Activated naive CD4-positive, alpha-beta T cell treated with Interleukin-2 at 50 U/mL for 16 hours (primary cell): ENCODE data around the gene STARD13.

Experiments used
- DNase-seq: peaks from one replicate; pipeline ENCODE4 v3.0.0-alpha.2; 2020

STARD13 gene

DNA sequence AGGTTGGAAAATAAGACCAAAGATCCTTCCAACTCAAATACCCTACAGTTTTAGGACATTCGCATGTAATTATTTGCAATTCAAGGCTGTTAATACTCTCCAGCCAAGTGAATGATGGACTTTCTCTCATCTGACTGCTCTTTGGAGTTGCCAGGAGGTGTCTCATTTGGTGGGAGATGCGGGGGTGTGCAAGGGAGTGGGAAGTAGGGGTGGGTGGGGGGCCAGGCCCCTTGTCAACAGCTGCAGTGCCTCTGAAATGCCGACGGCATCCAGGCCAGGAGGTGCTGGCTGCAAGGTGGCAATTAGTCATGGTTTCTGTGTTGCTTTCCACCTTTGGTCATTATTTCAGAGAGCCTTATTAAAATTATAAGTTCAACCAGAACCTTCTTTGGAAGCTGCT lies 147.8 kb downstream of the STARD13 start:
- no peak for DNase-seq

DNA sequence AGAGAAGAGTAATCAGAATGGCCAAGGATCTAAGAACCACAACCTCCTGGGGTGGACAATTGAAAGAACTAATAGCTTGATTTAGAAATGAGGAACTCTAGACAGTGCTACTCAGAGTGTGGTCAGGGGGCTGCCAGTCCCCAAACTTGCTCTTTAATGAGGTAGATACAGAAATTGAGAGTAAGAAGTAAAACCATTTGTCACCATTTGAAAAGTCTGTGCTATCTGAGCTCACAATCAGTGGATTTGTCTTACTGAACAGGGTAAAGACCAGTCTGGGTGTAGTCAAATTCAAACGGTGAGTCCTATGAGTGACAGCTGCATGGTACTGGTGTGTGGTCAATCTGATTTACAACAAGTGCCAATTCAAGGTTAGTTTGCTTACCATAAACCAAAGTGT lies 150.5 kb downstream of the STARD13 start:
- DNase-seq, result no peak

DNA sequence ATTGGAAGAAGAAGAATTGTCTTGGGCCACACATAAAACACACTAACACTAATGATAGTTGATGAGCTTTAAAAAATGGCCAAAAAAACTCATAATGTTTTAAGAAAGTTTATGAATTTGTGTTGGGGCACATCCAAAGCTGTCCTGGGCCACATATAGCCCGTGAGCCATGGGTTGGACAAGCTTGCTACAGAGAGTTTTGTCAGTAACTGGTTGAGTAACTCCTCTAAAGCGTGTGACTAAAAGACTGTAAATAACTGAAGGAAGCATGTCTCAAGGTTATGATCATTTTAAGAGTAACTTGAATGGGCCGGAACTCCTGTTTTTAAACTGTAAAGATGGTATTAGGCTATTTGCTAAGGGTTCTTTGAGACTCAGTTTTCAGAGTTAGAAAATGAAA lies 151.3 kb downstream of the STARD13 start:
- no peak for DNase-seq

DNA sequence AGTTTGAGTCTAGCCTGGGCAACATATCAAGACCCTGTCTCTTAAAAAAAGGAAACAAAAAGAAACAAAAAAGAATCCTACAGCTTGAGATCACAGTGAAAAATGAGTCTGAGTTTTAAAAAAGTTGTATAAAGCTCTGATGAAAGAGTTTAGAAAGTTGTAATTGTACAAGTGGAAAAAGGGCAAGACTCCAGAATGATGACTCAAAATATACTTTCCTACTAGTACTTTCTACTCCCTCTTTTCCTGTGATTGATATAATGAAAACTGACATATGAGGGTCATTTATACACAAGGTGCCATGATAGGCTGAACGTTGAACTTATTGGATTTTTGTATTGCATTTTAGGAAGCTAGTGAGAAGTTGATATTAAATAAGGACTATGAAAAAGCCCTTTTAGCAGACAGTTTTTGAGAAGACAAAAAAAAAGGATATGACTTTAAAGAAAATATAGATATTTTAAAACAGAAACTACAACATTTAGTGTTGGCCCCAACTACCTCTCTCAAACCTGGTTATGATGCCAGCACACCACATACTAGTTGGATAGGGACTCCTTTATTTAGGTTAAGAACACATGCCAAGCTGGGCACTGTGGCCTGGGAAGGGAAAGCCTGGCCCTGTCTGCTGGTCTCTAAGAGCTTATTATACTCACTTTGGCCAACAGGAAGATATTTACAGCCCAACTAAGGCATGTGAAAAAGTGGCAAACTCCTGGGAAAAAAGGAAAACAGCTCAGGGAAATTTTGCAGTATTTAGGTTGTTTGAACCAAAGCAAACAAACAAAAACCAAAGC lies 152.7 kb downstream of the STARD13 start:
- no peak for DNase-seq

DNA sequence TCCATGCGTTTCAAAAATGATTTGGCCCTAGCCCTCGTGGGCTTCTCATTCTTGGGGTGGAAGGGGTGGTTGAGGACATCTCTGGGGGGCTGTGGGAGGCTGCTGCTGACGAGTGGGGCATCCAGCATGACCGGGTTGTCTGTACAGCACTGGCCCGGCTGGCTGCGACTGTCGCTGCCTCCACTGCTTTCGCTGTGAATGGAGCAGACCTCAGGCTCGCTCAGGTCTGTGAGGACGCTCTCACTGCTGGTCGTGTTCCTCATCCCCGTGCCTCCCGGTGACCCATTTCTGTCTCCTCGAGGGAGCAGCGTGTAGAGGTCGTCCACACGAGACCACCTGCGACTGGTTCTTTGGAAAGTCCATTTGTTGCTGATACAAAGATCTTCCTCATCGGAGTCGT lies 155.7 kb downstream of the STARD13 start:
- no peak for DNase-seq

DNA sequence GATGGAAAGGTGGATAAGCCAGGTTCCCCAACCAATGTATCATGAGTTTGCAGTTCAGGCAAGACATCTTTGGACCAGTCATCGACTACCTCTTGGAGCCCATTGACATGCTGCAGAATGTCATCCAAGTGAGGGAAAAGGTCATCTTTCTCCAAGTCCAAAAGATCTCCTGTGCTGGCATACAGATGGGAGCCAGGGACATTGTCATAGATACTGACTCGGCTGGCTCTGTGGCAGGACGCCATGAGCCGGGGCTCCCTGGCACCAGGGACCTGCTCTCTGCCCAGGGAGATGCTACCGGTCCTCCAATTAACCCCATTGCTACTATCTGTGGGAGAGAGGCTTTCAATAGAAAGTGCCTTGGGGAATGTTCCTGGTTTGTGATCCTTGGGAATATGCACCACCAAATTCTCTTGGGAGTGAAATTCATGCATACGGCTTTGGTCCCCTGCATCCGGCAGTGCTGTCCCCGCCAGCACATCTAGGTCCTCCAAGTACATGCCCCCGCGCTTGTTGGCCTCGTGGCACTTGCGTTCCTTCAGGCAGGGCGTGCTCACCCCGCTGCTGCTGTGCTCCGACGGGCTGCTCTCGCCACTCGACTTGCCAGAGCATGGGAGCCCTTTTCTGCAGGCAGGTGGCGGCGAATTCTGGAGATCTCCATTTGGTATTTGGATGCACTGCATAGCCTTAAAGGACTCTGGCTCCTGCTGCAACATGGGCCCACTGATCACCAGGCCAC lies 156.3 kb downstream of the STARD13 start:
- DNase-seq, result no peak

DNA sequence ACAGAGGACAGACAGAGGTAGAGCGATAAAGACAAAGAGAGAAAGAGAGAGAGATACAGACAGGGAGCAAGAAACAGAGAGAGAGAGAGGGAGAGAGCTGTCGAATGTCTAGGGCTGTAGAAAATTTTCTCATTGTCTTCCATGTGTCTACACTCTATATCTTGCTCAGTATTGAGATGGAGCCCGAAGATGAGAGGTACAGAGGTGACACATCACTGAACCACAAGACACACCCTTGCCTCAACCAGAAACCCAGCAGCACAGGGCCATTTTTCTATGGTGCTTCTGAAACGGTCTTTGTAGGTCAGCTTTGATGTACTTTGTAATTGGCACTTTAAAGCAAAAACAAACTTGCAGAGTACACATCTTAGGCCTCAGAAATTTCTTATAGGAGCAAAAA lies 157.4 kb downstream of the STARD13 start:
- DNase-seq, result no peak

DNA sequence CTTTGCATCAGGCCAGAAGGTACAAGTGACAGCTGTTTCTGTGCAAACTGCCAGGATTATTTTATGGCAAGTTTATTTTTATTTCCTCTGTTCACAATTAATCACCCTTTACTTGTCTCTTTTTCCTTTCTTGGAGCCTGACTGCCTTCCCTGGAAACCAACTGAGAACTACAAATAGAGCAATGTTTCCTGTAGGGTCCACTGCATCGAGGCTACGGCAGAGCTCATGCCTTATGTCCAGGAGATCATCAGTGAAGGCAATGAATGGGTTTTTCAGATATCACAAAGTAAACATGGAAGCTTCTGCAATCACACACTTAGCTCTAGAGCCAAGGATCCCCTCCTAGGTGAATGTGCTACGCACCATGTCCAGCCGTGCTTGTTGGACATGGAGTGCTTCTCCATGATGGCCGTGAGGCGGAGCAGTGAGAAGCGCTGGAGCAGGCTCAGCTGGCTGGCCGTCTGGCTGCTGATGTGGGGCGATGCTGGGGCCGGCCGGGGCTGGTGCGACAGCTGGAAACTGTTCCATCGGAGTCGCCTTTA lies 158.5 kb downstream of the STARD13 start:
- DNase-seq, result no peak

DNA sequence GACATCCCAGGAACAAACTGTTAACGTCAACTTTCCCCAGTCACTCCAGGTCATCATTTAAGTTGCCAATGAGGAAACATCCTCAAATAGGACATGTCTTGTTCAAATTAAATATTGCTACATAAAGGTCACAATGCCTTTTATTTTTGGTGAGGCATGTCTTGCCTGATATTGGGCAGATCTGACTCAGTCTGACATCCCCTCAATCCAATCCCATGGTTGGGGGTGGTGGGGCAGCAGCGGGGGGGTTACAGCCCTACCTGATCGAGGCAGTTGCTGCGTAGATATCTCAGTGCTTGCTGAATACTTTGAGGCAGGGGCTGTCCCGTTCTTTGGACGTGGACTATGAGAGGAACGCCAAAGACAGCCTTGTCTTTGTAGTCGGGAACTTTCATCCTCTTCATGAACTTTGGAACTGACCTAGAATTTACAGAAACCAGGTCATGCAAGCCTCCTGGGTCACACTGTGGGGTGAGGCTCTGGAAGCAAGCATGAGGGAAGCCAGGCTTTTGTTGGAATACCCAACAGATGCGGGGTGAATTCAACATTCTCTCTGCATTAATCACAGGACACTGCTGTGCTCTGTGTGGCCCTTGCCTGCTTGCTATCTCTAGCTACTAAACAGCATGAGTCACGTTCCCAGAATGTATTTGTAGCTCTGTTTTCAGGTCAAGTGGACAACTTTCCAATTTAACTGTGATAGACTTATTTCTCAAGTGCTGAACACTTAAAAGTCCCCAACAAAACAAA lies 159.6 kb downstream of the STARD13 start:
- DNase-seq, result no peak

DNA sequence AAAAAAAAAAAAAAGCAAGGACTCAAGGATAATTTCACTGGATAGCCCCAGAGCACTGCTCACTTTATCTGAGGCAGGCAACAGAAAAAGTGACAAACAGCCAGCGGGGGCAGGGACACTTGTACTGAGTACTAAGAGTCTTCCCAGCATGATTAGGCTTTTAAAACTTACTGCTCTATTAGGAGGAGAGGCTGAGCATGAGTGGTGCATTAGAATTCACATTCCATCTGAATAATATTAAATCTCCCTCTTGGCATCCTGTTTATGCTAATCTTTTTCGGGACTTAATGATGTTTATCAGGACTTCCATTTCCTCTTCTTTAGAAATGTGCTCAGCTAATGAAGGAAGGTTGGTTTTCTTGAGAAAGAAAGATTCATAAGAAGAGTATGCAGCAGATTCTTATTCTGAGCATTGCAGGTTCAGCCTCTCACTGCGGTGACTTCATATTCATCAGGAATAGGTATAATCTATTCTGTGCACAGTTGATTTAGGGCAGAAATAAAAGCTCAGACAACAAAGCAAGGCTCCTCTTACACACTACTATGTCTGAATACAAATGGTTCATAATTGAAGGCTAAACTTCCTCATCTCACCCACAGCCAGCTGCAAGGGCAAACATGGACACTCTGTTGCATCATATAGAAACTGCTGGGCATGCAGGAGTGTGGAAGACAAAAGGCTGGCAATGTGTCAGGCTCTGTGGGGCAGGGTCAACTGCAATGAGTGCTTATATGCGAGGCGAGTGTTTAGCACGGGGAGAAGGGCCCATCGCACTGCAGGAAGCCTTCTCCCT lies 162.3 kb downstream of the STARD13 start:
- DNase-seq, result no peak

DNA sequence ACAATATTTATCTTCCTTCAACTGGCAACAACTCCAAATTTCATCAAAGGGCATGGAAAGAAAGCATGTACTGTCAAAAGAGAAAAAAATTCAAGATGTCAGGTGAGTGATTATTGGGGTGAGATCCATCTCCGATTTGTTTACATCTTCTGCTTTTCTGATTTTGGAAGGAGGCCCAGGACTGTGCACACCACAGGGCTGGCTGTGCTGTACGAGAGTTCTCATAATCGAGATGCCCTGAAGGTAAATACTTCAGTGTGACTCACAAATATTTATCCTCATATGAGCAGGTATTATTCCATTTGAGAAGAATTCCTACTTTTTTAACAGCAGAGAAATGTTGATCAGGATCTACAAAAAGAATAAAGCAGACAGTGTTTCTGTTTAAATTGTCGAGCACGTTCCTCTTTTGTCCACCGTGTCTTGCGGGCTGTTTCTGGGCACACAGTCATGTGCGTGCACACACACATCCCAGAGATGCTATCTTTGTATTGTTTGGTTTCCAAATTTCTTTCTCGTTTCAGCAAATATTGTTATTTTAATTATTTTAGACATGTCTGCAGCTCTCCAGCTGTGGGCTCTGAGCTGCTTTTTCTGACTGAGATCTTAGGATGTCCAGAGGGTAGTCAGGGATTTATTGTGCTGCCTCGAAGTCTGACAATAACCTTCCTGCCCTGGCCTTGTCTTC lies 165.6 kb downstream of the STARD13 start:
- no peak for DNase-seq

DNA sequence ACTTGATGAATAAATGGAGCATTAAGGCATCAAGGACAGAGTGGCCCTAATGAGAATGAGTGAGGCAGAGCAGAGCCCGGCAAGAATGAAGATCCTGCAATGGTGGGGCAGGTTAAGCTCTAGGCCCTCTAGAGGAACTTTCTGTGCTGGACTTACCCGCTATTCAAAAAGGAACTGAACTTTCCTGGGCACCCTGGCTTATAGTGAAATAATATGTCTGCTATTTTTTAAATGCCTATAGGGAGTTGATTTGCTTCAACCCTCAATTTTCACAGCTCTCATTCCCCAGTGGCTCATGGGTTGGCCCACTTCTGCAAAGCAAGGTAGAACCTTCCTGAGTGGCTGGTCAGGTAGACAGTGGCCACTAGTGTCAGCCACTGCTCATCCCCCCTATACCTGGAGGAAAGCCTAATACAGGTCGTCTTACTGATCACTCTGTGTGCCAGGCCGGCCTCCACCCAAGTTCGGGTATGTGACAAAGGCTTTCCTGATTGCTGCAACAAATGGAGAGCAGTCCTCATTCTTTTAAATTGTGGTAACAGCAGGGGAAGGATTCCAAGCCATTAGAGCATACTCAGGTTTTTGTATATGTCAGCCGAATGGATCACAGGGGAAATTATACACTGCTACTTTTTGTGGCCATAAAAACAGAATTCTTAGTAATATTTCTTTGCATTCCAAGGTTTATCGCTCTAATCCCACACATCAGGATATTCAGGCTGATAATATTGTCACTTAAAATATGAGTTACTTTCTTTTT lies 166.4 kb downstream of the STARD13 start:
- DNase-seq, result no peak

DNA sequence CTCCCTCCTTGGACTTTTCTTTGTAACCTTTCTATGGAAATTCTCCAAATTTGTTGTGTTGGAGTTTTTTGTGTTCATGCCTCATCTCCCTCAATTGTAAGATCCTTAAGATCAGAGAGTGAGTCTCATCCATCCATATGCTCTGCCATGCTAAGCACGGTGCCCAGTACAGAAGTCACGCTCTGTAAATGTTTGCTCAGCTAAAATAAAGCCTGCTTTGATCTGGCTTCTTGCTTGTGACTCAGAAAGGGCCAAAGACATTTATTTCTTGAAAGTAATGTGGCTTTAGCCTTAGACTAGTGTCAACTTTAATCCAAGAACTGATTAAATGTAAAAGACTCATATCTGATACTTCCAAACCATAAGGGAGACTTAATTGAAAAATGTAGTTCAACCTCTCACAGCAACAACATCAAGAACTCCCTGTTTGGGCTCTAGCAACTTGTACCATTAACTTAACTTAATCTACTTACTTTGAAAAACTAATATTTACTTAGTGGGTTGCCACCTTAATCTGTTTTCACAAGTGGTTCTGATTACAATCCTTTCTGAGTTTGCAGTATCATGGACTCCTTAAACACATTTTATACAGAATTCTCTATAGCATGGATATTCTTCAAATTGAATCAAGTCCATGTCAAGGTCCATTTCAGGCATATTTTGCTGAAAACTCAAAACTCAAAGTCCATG lies 169.1 kb downstream of the STARD13 start:
- no peak for DNase-seq

DNA sequence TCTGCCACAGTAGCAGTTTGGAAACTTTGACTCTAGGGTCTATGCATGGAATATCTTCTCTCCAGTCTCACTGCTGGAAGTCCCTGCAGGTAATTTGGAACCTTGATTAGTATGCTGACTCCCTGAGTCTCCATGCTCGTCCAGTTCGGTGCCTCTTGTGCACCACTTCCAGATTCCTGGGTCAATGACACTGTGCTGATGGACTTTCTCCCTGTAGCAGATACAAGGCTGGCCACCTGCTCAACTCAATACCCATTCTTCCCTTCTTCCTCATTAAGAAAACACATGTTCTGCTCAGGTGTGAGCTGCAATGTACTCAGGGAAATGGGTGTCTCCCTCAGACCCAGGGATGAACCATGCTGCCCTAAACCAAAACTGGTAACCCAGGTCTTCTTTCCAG lies 170.3 kb downstream of the STARD13 start:
- no peak for DNase-seq

DNA sequence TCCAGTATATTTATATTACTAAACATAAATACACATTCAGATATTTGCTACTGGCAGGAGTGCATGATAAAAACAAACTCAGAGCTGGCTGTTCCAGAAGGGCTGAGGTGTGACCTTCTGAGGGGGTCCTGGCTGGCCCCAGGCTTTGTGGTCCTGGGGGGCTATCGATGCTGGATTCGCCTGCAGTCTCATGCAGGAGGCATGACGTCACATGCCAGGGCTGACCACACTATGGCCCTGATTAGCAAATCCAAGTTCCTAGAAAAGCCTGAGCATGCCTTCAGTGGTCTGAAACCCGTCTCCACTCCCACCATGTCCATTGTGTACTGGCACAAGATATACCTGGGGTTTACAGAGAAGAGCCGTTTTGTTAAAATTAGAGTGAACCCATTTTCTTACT lies 171.4 kb downstream of the STARD13 start:
- DNase-seq, result no peak

DNA sequence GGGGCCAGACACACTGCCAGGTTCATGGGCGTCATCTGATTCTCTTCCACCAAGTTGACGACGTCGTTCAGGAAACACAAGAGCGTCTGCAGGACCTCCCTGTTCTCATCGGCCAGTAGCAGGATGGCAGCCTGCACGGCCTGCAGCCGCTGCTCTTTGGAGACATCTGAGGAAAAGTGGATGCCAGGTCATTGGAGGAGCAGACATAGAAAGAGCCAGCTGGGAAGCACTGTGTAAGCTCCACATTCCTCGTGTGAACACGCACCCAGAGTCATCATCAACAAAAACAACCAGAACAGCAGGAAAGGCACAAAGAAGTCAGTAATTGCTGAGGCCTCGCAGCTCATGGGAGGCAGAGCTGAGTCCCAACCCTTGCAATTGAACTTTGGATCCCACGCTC lies 172.8 kb downstream of the STARD13 start:
- no peak for DNase-seq

DNA sequence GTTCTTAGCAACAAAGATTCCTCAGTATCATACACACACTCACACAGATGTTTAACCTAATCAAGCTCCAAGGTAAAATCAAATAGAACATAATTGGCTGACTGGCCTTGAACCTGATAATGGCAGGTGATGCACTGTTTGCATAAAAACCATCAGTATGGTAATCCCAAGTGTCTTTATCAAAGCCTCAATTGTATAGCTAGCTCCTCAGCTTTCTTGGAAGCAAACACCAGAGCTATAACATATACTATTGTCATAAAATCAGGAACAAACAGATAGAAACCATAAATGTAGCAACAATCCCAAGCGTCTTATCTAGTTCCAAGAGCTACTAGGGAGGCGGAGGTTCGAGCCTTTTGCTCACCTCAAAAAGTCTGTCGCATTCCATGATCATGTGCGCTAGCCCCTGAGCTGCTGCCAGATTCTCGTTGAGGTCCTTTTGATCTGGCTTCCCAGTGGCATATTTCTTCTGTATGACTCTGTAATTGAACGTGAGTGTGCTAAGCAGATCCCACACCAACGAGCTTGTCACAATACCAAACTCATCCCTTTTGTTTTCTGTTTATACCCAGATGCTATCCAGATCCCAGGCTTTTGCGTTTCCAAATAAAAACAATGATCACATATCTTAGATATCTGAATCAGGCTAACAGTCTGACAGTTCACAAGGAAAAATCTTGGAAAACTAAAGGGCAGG lies 174.0 kb downstream of the STARD13 start:
- no peak for DNase-seq

DNA sequence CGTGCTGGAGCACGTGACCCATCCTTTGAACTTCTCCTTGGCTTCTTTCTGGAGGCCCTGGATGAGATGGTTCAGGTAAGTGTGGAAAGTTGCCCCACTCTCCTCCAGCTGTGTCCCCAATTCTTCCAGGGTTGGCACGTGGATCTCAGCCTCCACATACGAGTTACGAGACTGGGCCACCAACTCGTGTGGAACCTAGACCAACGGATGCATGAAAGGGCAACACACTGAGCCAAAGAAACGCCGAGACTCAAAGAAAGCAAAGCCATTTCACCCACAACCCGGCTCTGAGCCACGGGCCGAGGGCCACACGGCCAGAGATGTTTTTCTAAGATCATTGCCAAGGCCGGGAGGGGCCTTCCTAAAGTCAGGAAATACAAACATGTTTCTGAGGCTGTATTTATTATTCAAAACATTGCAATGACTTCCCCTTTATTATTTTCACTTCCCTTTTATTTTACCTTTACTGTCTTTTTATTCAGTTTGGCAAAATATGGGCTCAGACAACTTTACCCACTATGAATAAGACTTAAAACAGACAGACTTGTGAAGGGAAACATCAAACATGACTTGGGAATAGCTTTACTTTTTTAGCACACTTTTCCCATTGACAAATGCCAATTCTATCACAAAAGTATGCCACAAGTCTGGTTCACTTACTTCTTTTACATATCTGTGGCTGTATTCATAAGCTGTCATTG lies 174.7 kb downstream of the STARD13 start:
- no peak for DNase-seq

DNA sequence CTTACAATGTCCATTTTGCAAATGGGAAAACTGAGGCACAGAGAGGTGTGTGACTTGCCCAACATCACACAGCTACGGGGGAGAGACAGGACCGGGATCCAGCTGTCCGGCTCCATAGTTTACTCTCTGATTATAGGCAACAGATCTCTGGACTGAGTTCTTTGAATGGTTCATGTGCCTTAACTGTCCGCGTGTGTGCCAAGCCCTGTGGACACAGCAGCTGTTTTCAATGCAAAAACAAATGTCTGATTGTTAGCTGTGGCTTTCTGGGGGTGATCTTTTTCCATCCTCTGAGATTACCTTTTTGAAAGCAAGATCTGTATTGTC lies 175.2 kb downstream of the STARD13 start:
- no peak for DNase-seq

DNA sequence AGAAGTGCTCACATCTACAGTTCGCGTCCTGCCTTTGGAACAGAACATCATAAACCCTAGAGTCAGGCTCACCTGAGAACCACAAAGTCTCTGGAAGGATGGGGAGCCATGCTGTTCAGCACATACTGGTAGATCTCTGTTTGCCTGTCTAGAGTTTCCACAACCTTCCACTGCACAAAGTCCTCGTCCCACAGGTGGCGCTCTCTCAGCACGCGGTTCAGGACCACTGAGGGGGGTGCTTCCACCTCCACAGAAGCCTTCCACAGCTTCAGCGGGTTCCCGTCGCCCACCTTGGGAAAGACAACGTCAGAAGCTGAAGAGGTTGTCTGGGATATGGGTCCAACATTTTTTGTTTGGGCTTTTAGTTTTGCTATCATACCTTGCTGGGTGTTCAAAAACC lies 175.8 kb downstream of the STARD13 start:
- DNase-seq, result no peak
